ENCODE results near the gene MARCKSL1.

GRCh38 chr1:32346532-32347157 is 10.6 kb upstream of the MARCKSL1 start:
- TF ChIP-seq CTCF (IDR thresholded peaks at IDR 0.05) (no peak), POLR2A (IDR thresholded peaks at IDR 0.05) (no peak)
